H9 (cell line): ENCODE results near the gene DPY30. TPM values are rescaled to one million over a fixed set of nuclear protein-coding genes. Genes with fewer than 3 reads are reported as not detected.

ENCODE experiments used
- DNase-seq: peaks from one replicate; pipeline ENCODE4 v3.0.0-alpha.2; 2017
- H2AFZ ChIP-seq: one replicate; pipeline ENCODE4 v1.6.1; 2013; ENCODE audit warnings: mild to moderate bottlenecking, low read length, control low read depth, moderate library complexity
- H2AK5ac ChIP-seq: 2 replicates; pipeline ENCODE4 v1.6.1; 2013; ENCODE audit warnings: low read length, control low read depth, mixed read lengths; ENCODE audit not compliant: insufficient read length
- H2BK120ac ChIP-seq: one replicate; pipeline ENCODE4 v1.6.1; 2013; ENCODE audit warnings: low read depth, mild to moderate bottlenecking, low read length, control low read depth, inconsistent platforms; ENCODE audit not compliant: poor library complexity, severe bottlenecking
- H2BK12ac ChIP-seq: 2 replicates; pipeline ENCODE4 v1.6.1; 2013; ENCODE audit warnings: low read length, control low read depth, mixed read lengths, low read depth; ENCODE audit not compliant: insufficient read length
- H2BK15ac ChIP-seq: 2 replicates; pipeline ENCODE4 v1.6.1; 2013; ENCODE audit warnings: low read depth, low read length, control low read depth
- H2BK20ac ChIP-seq: one replicate; pipeline ENCODE4 v1.6.1; 2013; ENCODE audit warnings: low read depth, mild to moderate bottlenecking, low read length, control low read depth, inconsistent platforms; ENCODE audit not compliant: poor library complexity, severe bottlenecking
- H2BK5ac ChIP-seq: 2 replicates; pipeline ENCODE4 v1.6.1; 2013; ENCODE audit warnings: low read length, control low read depth, mixed read lengths; ENCODE audit not compliant: insufficient read length
- H3K14ac ChIP-seq: 2 replicates; pipeline ENCODE4 v1.6.1; 2013; ENCODE audit warnings: low read length, control low read depth; ENCODE audit not compliant: insufficient read depth
- H3K18ac ChIP-seq: 2 replicates; pipeline ENCODE4 v1.6.1; 2013; ENCODE audit warnings: low read depth, mild to moderate bottlenecking, mixed read lengths, low read length, control low read depth; ENCODE audit not compliant: insufficient read length
- H3K23ac ChIP-seq: 2 replicates; pipeline ENCODE4 v1.6.1; 2013; ENCODE audit warnings: low read length, control low read depth, mixed read lengths, low read depth; ENCODE audit not compliant: insufficient read length
- H3K23me2 ChIP-seq: 2 replicates; pipeline ENCODE4 v1.6.1; 2013; ENCODE audit warnings: low read depth, mild to moderate bottlenecking, mixed read lengths, low read length, control low read depth; ENCODE audit not compliant: insufficient read length, poor library complexity, severe bottlenecking
- H3K27ac ChIP-seq: 2 replicates; pipeline ENCODE4 v1.5.1; 2013; ENCODE audit warnings: low read length, control low read depth, mixed read lengths, low read depth; ENCODE audit not compliant: insufficient read length
- H3K27me3 ChIP-seq: 2 replicates; pipeline ENCODE4 v1.6.1; 2013; ENCODE audit warnings: low read length, control low read depth, inconsistent platforms; ENCODE audit not compliant: insufficient read depth
- H3K4ac ChIP-seq: 2 replicates; pipeline ENCODE4 v1.6.1; 2013; ENCODE audit warnings: low read depth, mild to moderate bottlenecking, control low read depth, inconsistent platforms, low read length, moderate library complexity
- H3K4me1 ChIP-seq: 2 replicates; pipeline ENCODE4 v1.6.1; 2013; ENCODE audit warnings: low read length, control low read depth, inconsistent platforms; ENCODE audit not compliant: insufficient read depth
- H3K4me2 ChIP-seq: 2 replicates; pipeline ENCODE4 v1.6.1; 2013; ENCODE audit warnings: low read length, control low read depth, mixed read lengths; ENCODE audit not compliant: insufficient read length, insufficient read depth
- H3K56ac ChIP-seq: 2 replicates; pipeline ENCODE4 v1.6.1; 2013; ENCODE audit warnings: low read depth, mild to moderate bottlenecking, mixed read lengths, low read length, control low read depth; ENCODE audit not compliant: insufficient read length
- H3K79me1 ChIP-seq: 2 replicates; pipeline ENCODE4 v1.6.1; 2013; ENCODE audit warnings: low read depth, mild to moderate bottlenecking, moderate library complexity, low read length, control low read depth, inconsistent platforms; ENCODE audit not compliant: insufficient read depth, poor library complexity, severe bottlenecking
- H3K79me2 ChIP-seq: 2 replicates; pipeline ENCODE4 v1.6.1; 2013; ENCODE audit warnings: low read length, control low read depth, inconsistent platforms; ENCODE audit not compliant: insufficient read depth
- H3K9ac ChIP-seq: 2 replicates; pipeline ENCODE4 v1.6.1; 2013; ENCODE audit warnings: low read length, control low read depth, mixed read lengths; ENCODE audit not compliant: insufficient read length; ENCODE audit errors: extremely low read depth
- H3K9me3 ChIP-seq: one replicate; pipeline ENCODE4 v1.6.1; 2013; ENCODE audit warnings: low read depth, low read length, inconsistent platforms; ENCODE audit not compliant: control insufficient read depth
- H3T11ph ChIP-seq: one replicate; pipeline ENCODE4 v1.6.1; 2013; ENCODE audit warnings: mild to moderate bottlenecking, low read length, control low read depth, inconsistent platforms
- H4K20me1 ChIP-seq: one replicate; pipeline ENCODE4 v1.6.1; 2013; ENCODE audit not compliant: control insufficient read depth, insufficient read length, insufficient read depth
- H4K5ac ChIP-seq: 2 replicates; pipeline ENCODE4 v1.6.1; 2013; ENCODE audit warnings: low read depth, mild to moderate bottlenecking, mixed read lengths, low read length, control low read depth; ENCODE audit not compliant: insufficient read length
- H4K8ac ChIP-seq: replicated peaks from 2 replicates; pipeline ENCODE4 v1.6.1; 2013; ENCODE audit warnings: low read length, control low read depth, mixed read lengths, low read depth; ENCODE audit not compliant: insufficient read length
- H4K91ac ChIP-seq: 2 replicates; pipeline ENCODE4 v1.6.1; 2013; ENCODE audit warnings: low read depth, mild to moderate bottlenecking, moderate library complexity, mixed read lengths, low read length, control low read depth; ENCODE audit not compliant: insufficient read length
- H3K27ac Mint-ChIP-seq, 3 experiments: 2 replicates in 2 of 3; 3 replicates in 1 of 3; pipeline ENCODE4 v1.8.0; 2020 to 2021; ENCODE audit warnings: mixed read lengths in 3 of 3, mild to moderate bottlenecking in 1 of 3, moderate library complexity in 1 of 3
- H3K27me3 Mint-ChIP-seq: 2 replicates; pipeline ENCODE4 v1.8.0; 2021; ENCODE audit warnings: low read depth, mild to moderate bottlenecking, moderate library complexity, mixed read lengths
- H3K36me3 Mint-ChIP-seq, 3 experiments: 2 replicates in 2 of 3; 3 replicates in 1 of 3; pipeline ENCODE4 v1.8.0; 2020 to 2021; ENCODE audit warnings: low read depth in 3 of 3, mixed read lengths in 3 of 3; ENCODE audit not compliant: insufficient read depth in 1 of 3
- H3K4me1 Mint-ChIP-seq, 2 experiments: 2 replicates each; pipeline ENCODE4 v1.8.0; 2020; ENCODE audit warnings: mixed read lengths in 2 of 2
- H3K4me3 Mint-ChIP-seq, 2 experiments: 2 replicates in 1 of 2; 3 replicates in 1 of 2; pipeline ENCODE4 v1.8.0; 2020 to 2021; ENCODE audit warnings: mild to moderate bottlenecking in 2 of 2, mixed read lengths in 2 of 2, moderate library complexity in 1 of 2
- H3K9me3 Mint-ChIP-seq, 2 experiments: 2 replicates in 1 of 2; 3 replicates in 1 of 2; pipeline ENCODE4 v1.8.0; 2020; ENCODE audit warnings: mild to moderate bottlenecking in 2 of 2, mixed read lengths in 2 of 2, moderate library complexity in 1 of 2
- WGBS: extraction: QIAGEN DNeasy Blood & Tissue Kit; methylation state at CpG from one replicate; pipeline ENCODE4 v1.1.7; 2013; ENCODE audit warnings: missing lambda C conversion rate, low lambda C conversion rate, mixed read lengths; ENCODE audit not compliant: insufficient read length; ENCODE audit errors: extremely low coverage; 5-methylcytosine and 5-hydroxymethylcytosine counted together
- total RNA-seq: library from RNA; stranded (reverse); gene quantifications from 2 replicates; pipeline ENCODE4 v1.2.1, GENCODE V29; 2021
- TF ChIP-seq, protein P1 (sequence below): fragments of 200-600 bp; sonication (generic); conservative IDR thresholded peaks from 3 replicates; pipeline ENCODE4 v1.8.0; 2021; ENCODE audit warnings: antibody characterized with exemption, mild to moderate bottlenecking

Gene DPY30
- total RNA-seq, 1 experiment from 2014 or later = 148 TPM

GRCh38 chr2:31978436-31978835, 61.2 kb downstream of the DPY30 start:
- no peak overlapping the region for H2BK12ac ChIP-seq
- H2AK5ac ChIP-seq = no peak overlapping the region
- no peak for DNase-seq
- no peak overlapping the region for H3K4ac ChIP-seq
- peaks cover 3% of the 10 kb centered on the region; the same call in 1 of the 2 replicates for H3K4me1 ChIP-seq
- no peak overlapping the region for H3K14ac ChIP-seq
- WGBS = no CpG with 5 or more reads among the region's 6 CpGs
- H4K20me1 ChIP-seq = no peaks in the 10 kb centered on the region
- Mint-ChIP-seq H3K9me3 (no peaks in the 10 kb centered on the region), H3K27ac (no peak overlapping the region), H3K36me3 (no peaks in the 10 kb centered on the region), H3K4me3 (no peak overlapping the region), H3K4me1 (peaks cover 11 to 12% of the 10 kb centered on the region in 2 experiments), H3K27me3 (no peaks in the 10 kb centered on the region)
- H3K9me3 ChIP-seq = no peaks in the 10 kb centered on the region
- H2AFZ ChIP-seq = no peak overlapping the region
- no peaks in the 10 kb centered on the region for H3K23me2 ChIP-seq
- H3K27ac ChIP-seq = no peak overlapping the region
- peaks cover 8% of the 10 kb centered on the region; the same call in 1 of the 2 replicates for H3K79me2 ChIP-seq
- H3T11ph ChIP-seq = no peak overlapping the region
- H4K8ac ChIP-seq = no peak overlapping the region
- no peaks in the 10 kb centered on the region for H3K27me3 ChIP-seq
- no peak overlapping the region for H4K5ac ChIP-seq
- H2BK120ac ChIP-seq = no peak overlapping the region
- no peak overlapping the region for H2BK15ac ChIP-seq
- H3K9ac ChIP-seq = no peak overlapping the region
- no peak overlapping the region for H3K4me2 ChIP-seq
- no peak overlapping the region for H2BK5ac ChIP-seq
- H2BK20ac ChIP-seq = no peak overlapping the region
- no peak overlapping the region for H3K18ac ChIP-seq
- no peak overlapping the region for H3K23ac ChIP-seq
- TF ChIP-seq, protein P1, sequence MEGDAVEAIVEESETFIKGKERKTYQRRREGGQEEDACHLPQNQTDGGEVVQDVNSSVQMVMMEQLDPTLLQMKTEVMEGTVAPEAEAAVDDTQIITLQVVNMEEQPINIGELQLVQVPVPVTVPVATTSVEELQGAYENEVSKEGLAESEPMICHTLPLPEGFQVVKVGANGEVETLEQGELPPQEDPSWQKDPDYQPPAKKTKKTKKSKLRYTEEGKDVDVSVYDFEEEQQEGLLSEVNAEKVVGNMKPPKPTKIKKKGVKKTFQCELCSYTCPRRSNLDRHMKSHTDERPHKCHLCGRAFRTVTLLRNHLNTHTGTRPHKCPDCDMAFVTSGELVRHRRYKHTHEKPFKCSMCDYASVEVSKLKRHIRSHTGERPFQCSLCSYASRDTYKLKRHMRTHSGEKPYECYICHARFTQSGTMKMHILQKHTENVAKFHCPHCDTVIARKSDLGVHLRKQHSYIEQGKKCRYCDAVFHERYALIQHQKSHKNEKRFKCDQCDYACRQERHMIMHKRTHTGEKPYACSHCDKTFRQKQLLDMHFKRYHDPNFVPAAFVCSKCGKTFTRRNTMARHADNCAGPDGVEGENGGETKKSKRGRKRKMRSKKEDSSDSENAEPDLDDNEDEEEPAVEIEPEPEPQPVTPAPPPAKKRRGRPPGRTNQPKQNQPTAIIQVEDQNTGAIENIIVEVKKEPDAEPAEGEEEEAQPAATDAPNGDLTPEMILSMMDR = no peak
- H3K79me1 ChIP-seq = peaks cover 7% of the 10 kb centered on the region
- H3K56ac ChIP-seq = no peak overlapping the region
- no peak overlapping the region for H4K91ac ChIP-seq

Other genes starting within 250 kb of the DPY30 start
- gene MEMO1, start 28.8 kb downstream of the DPY30 start, total RNA-seq = 48.8 and 49.4 TPM in 2 replicates
- 30.8 and 32.8 TPM in 2 replicates for gene SPAST, start 23.8 kb upstream of the DPY30 start, total RNA-seq
- gene SLC30A6, start 126.1 kb upstream of the DPY30 start, total RNA-seq = 27.9 and 31.9 TPM in 2 replicates
- not detected in 2 replicates for gene NLRC4, start 225.1 kb upstream of the DPY30 start, total RNA-seq
- 26.2 and 26.3 TPM in 2 replicates for gene YIPF4, start 238.1 kb upstream of the DPY30 start, total RNA-seq